Adrenal gland (tissue), 12 donors: ENCODE data around the gene PTPRD. TPM values are rescaled to one million over a fixed set of nuclear protein-coding genes. Genes with fewer than 3 reads are reported as not detected.
A peak's percentile ranks its signal among the peaks of the same experiment; 100 is the strongest.

ENCODE experiments used
- DNase-seq, 7 donors: peaks; one replicate each; pipeline ENCODE4 v3.0.0-alpha.2; 2019 to 2020
- H3K27ac ChIP-seq, 5 donors: fragments of 200-600 bp; sonication (generic) in 4 of 5; 1 replicate in 3 of 5; 2 replicates in 2 of 5; pipeline versions ENCODE4 v1.5.1 to v1.8.0; 2016 to 2020; ENCODE audit warnings: mild to moderate bottlenecking in 1 of 5
- H3K27me3 ChIP-seq: fragments of 200-600 bp; 2 replicates; pipeline ENCODE4 v1.8.0; 2021
- H3K36me3 ChIP-seq, 2 donors: fragments of 200-600 bp; replicated peaks in 1 of 2; 1 replicate in 1 of 2; 2 replicates in 1 of 2; pipeline versions ENCODE4 v1.5.1 to v1.8.0; 2018 to 2022
- H3K4me1 ChIP-seq, 2 donors: fragments of 200-600 bp; replicated peaks in 1 of 2; 1 replicate in 1 of 2; 2 replicates in 1 of 2; pipeline versions ENCODE4 v1.5.1 to v1.8.0; 2018 to 2021
- H3K4me3 ChIP-seq, 4 donors: fragments of 200-600 bp; sonication (generic) in 3 of 4; one replicate each; pipeline ENCODE4 v1.5.1; 2016 to 2018
- H3K9me3 ChIP-seq, 3 donors: fragments of 200-600 bp; sonication (generic) in 1 of 3; replicated peaks in 1 of 3; 1 replicate in 2 of 3; 2 replicates in 1 of 3; pipeline versions ENCODE4 v1.5.1 to v1.8.0; 2016 to 2021
- CTCF ChIP-seq, 6 experiments: fragments of 450-650 bp in 4 of 6; fragments of 200-600 bp in 2 of 6; sonication (generic) in 1 of 6; IDR thresholded peaks; 1 replicate in 5 of 6; 2 replicates in 1 of 6; pipeline versions ENCODE4 v1.5.1 to v1.8.0; 2016 to 2021; ENCODE audit warnings: antibody characterized with exemption in 6 of 6, mild to moderate bottlenecking in 2 of 6, moderate library complexity in 1 of 6
- POLR2A ChIP-seq, 2 donors: fragments of 450-650 bp; IDR thresholded peaks; one replicate each; pipeline ENCODE4 v1.6.1; 2017; ENCODE audit warnings: antibody characterized with exemption in 2 of 2, mild to moderate bottlenecking in 2 of 2, moderate library complexity in 1 of 2
- WGBS, 4 donors: extraction: QIAGEN DNeasy Blood & Tissue Kit in 2 of 4; methylation state at CpG; one replicate each; pipeline versions ENCODE4 v1.1.5 to v1.1.7; 2013 to 2017; 5-methylcytosine and 5-hydroxymethylcytosine counted together
- intact Hi-C, 2 donors: fragments of 100-400 bp; cut with DNase I; formaldehyde crosslinking; loops; one replicate each; pipeline versions ENCODE4 v1.14.1 to v1.15.0; 2022 to 2023
- polyA plus RNA-seq, 3 donors: library from polyadenylated mRNA; stranded (reverse); fragments of 200-250 nt in 2 of 3; fragments of 350-450 nt in 1 of 3; fragmentation: Illumina TruSeq in 1 of 3; extraction: RNeasy Lipid Tissue Mini Kit (QIAGEN cat#74804) in 1 of 3; gene quantifications; one replicate each; pipeline ENCODE4 v1.2.3, GENCODE V29; 2013 to 2014
- total RNA-seq, 9 donors: library from RNA; depleted of rRNA in 4 of 9; stranded (reverse); fragments of >200 nt in 4 of 9; fragments of 120-200 nt in 1 of 9; fragmentation: NEBNext Ultra II Directional in 1 of 9; extraction: Animal tissue kit (Norgen Biotek cat#: 25700) in 1 of 9; gene quantifications; one replicate each; pipeline versions ENCODE4 v1.1.0 to v1.2.4, GENCODE V29; 2013 to 2023
- donor health status: healthy with polysubstance abuse.
- donor health status: Bipolar disorder and iron deficiency.
- donor health status: DM: yes; HTN: yes; CAD: no.
- donor health status: DM: no; HTN: no; CAD: no.
- donor health status: DM: no; HTN: no; CAD: no.
- donor health status: DM: yes; HTN: yes; CAD: no.

Gene PTPRD
- total and polyA plus RNA-seq, 12 donors, result 0.61 to 71.2 (median 4.5) TPM

GRCh38 chr9:8486095-8486494 lies 2126.7 kb downstream of the PTPRD start:
- intact Hi-C loops, result no loop called here
- Histone ChIP-seq H3K27me3 (no peaks in the 10 kb centered on the region), H3K36me3 (no peaks in the 10 kb centered on the region), H3K4me3 (no peak overlapping the region), H3K9me3 (no peaks in the 10 kb centered on the region), H3K4me1 (no peaks in the 10 kb centered on the region), H3K27ac (no peak overlapping the region)
- DNase-seq, result peak in 2 of 7 donors; percentile 8 to 21
- WGBS, 4 donors, result 59 to 63% (median 62%) methylated on average over 6 of the region's 6 CpGs
- TF ChIP-seq POLR2A (IDR thresholded peaks at IDR 0.05) (no peak), CTCF (IDR thresholded peaks at IDR 0.05) (peak in 3 of 6 experiments; percentile 16 to 21 (median 19))

- TF ChIP-seq CTCF (IDR thresholded peaks at IDR 0.05), result no peak
- no peak for TF ChIP-seq POLR2A (IDR thresholded peaks at IDR 0.05)
- H3K27ac ChIP-seq, result no peak overlapping the region
- no peaks in the 10 kb centered on the region for H3K9me3 ChIP-seq
- H3K36me3 ChIP-seq, result no peaks in the 10 kb centered on the region
- intact Hi-C loops, result no loop called here
- H3K4me1 ChIP-seq, result no peaks in the 10 kb centered on the region
- no peak overlapping the region for H3K4me3 ChIP-seq
- DNase-seq, result no peak
- 62 to 80% (median 70%) methylated on average over 3 of the region's 3 CpGs for WGBS, 4 donors
- H3K27me3 ChIP-seq, result no peaks in the 10 kb centered on the region
These were observed 2128.1 kb downstream of the PTPRD start for GRCh38 chr9:8484597-8485191.

- no peaks in the 10 kb centered on the region for H3K4me1 ChIP-seq
- no peak for DNase-seq
These were observed 2135.4 kb downstream of the PTPRD start for GRCh38 chr9:8477450-8477849.

GRCh38 chr9:8474937-8475336 lies 2137.9 kb downstream of the PTPRD start:
- Histone ChIP-seq H3K4me1 (no peaks in the 10 kb centered on the region), H3K9me3 (no peaks in the 10 kb centered on the region), H3K36me3 (no peaks in the 10 kb centered on the region), H3K27ac (no peak overlapping the region), H3K27me3 (no peaks in the 10 kb centered on the region), H3K4me3 (no peak overlapping the region)
- no peak for DNase-seq
- intact Hi-C loops, result no loop called here
- TF ChIP-seq POLR2A (IDR thresholded peaks at IDR 0.05) (no peak), CTCF (IDR thresholded peaks at IDR 0.05) (no peak)
- 95 to 100% (median 96%) methylated on average over 1 of the region's 1 CpG for WGBS, 4 donors

More at GRCh38 chr9:8477450-8477849, 2135.4 kb downstream of the PTPRD start:
- intact Hi-C loops, result no loop called here
- no peak overlapping the region for H3K27ac ChIP-seq
- no peak overlapping the region for H3K4me3 ChIP-seq
- no peak for TF ChIP-seq CTCF (IDR thresholded peaks at IDR 0.05)
- TF ChIP-seq POLR2A (IDR thresholded peaks at IDR 0.05), result no peak
- no peaks in the 10 kb centered on the region for H3K9me3 ChIP-seq
- 79 to 93% (median 85%) methylated on average over 3 of the region's 3 CpGs for WGBS, 4 donors
- H3K36me3 ChIP-seq, result no peaks in the 10 kb centered on the region
- no peaks in the 10 kb centered on the region for H3K27me3 ChIP-seq
